Measurements from ENCODE around the gene CALML6. TPM values are rescaled to one million over a fixed set of nuclear protein-coding genes. Genes with fewer than 3 reads are reported as not detected.

CALML6 gene
- total RNA-seq, 1 donor from 2014 or later = 0.90 TPM

GRCh38 chr1:1950940-1951339 is 35.9 kb downstream of the CALML6 start:
- no peak overlapping the region for H3K4me3 ChIP-seq
- ATAC-seq (no peak), DNase-seq (no peak)
- H3K36me3 ChIP-seq = no peaks in the 10 kb centered on the region
- H3K9me3 ChIP-seq = no peaks in the 10 kb centered on the region
- H3K4me1 ChIP-seq = peaks cover 7% of the 10 kb centered on the region
- no peak overlapping the region for H3K27ac ChIP-seq
- TF ChIP-seq, protein P1, sequence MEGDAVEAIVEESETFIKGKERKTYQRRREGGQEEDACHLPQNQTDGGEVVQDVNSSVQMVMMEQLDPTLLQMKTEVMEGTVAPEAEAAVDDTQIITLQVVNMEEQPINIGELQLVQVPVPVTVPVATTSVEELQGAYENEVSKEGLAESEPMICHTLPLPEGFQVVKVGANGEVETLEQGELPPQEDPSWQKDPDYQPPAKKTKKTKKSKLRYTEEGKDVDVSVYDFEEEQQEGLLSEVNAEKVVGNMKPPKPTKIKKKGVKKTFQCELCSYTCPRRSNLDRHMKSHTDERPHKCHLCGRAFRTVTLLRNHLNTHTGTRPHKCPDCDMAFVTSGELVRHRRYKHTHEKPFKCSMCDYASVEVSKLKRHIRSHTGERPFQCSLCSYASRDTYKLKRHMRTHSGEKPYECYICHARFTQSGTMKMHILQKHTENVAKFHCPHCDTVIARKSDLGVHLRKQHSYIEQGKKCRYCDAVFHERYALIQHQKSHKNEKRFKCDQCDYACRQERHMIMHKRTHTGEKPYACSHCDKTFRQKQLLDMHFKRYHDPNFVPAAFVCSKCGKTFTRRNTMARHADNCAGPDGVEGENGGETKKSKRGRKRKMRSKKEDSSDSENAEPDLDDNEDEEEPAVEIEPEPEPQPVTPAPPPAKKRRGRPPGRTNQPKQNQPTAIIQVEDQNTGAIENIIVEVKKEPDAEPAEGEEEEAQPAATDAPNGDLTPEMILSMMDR (IDR thresholded peaks at IDR 0.05) = no peak
- intact Hi-C loops (cut with DNase I) = no loop called here
- no peaks in the 10 kb centered on the region for H3K27me3 ChIP-seq

- H3K27ac ChIP-seq = no peak overlapping the region
- no peak overlapping the region for H3K4me3 ChIP-seq
- intact Hi-C loops (cut with DNase I) = no loop called here
- H3K9me3 ChIP-seq = no peaks in the 10 kb centered on the region
- no peaks in the 10 kb centered on the region for H3K27me3 ChIP-seq
- no peaks in the 10 kb centered on the region for H3K4me1 ChIP-seq
- no peaks in the 10 kb centered on the region for H3K36me3 ChIP-seq
- no peak for ATAC-seq
- TF ChIP-seq, protein P1 (IDR thresholded peaks at IDR 0.05) = no peak
- DNase-seq = no peak
Observed at GRCh38 chr1:1954015-1954414, 39.0 kb downstream of the CALML6 start.

- ATAC-seq (no peak), DNase-seq (no peak)
- TF ChIP-seq, protein P1 (IDR thresholded peaks at IDR 0.05) = peak; percentile 5
- H3K36me3 ChIP-seq = no peaks in the 10 kb centered on the region
- H3K4me1 ChIP-seq = no peaks in the 10 kb centered on the region
- no peaks in the 10 kb centered on the region for H3K27me3 ChIP-seq
- no peaks in the 10 kb centered on the region for H3K9me3 ChIP-seq
- H3K27ac ChIP-seq = no peak overlapping the region
- no peak overlapping the region for H3K4me3 ChIP-seq
- intact Hi-C loops (cut with DNase I) = no loop called here
Observed at GRCh38 chr1:1954831-1955441, 39.9 kb downstream of the CALML6 start.

- ATAC-seq = peak; percentile 6
- no peak overlapping the region for H3K4me3 ChIP-seq
- intact Hi-C loops (cut with DNase I) = no loop called here
- no peaks in the 10 kb centered on the region for H3K4me1 ChIP-seq
- TF ChIP-seq, protein P1 (IDR thresholded peaks at IDR 0.05) = no peak
- no peaks in the 10 kb centered on the region for H3K36me3 ChIP-seq
- DNase-seq = peak; percentile 63
- H3K27me3 ChIP-seq = peaks cover 6% of the 10 kb centered on the region
- H3K27ac ChIP-seq = no peak overlapping the region
- no peaks in the 10 kb centered on the region for H3K9me3 ChIP-seq
Observed at GRCh38 chr1:1955621-1956094, 40.6 kb downstream of the CALML6 start.

- intact Hi-C loops (cut with DNase I) = no loop called here
- H3K36me3 ChIP-seq = no peaks in the 10 kb centered on the region
- no peaks in the 10 kb centered on the region for H3K9me3 ChIP-seq
- ATAC-seq (no peak), DNase-seq (no peak)
- TF ChIP-seq, protein P1 (IDR thresholded peaks at IDR 0.05) = no peak
- no peak overlapping the region for H3K4me3 ChIP-seq
- H3K4me1 ChIP-seq = no peaks in the 10 kb centered on the region
- H3K27ac ChIP-seq = no peak overlapping the region
- peaks cover 11% of the 10 kb centered on the region for H3K27me3 ChIP-seq
Observed at GRCh38 chr1:1956101-1956500, 41.0 kb downstream of the CALML6 start.
